Left cardiac atrium (tissue), 4 donors: ENCODE measurements around the gene ZBTB46. TPM values are rescaled to one million over a fixed set of nuclear protein-coding genes. Genes with fewer than 3 reads are reported as not detected.

Experiments
- ATAC-seq, 2 donors: fragments of 200-7000 bp; cut with Tn5 transposase; one replicate each; pipeline ENCODE4 v1.9.1; 2020; ENCODE audit warnings: mild to moderate bottlenecking in 2 of 2, moderate library complexity in 2 of 2
- DNase-seq: peaks from one replicate; pipeline ENCODE4 v3.0.0-alpha.2; 2020
- intact Hi-C, 2 donors: fragments of 100-400 bp; cut with DNase I; formaldehyde crosslinking; loops; one replicate each; pipeline versions ENCODE4 v1.14.1 to v1.15.1; 2022 to 2023
- total RNA-seq, 2 donors: library from RNA; stranded (reverse); fragmentation: NEBNext Ultra II Directional; extraction: Animal tissue kit (Norgen Biotek cat#: 25700); gene quantifications; one replicate each; pipeline ENCODE4 v1.2.1, GENCODE V29; 2021
- donor health status: DM: no; HTN: yes; CAD: no.
- donor health status: DM: no; HTN: yes; CAD: no; lungs with severe emphysema.
- donor health status: DM: yes; HTN: yes; CAD: no.
- donor health status: Dilated cardiomyopathy.

ZBTB46 gene
- total RNA-seq, 2 donors from 2014 or later = 12.7 to 17.0 TPM

GRCh38 chr20:63696628-63697356 is 134.3 kb downstream of the ZBTB46 start, which contains the start of gene TNFRSF6B:
Gene TNFRSF6B (plus strand): TSS chr20:63696652. CDS start chr20:63696768, 116 bp downstream.
- peak; percentile 2 to 3 for ATAC-seq
- peak; percentile 31 for DNase-seq
- intact Hi-C loops = no loop called here

- ATAC-seq (peak; percentile 7 to 27), DNase-seq (no peak)
- intact Hi-C loops = no loop called here
Observed at GRCh38 chr20:63696306-63696627, 134.8 kb downstream of the ZBTB46 start.

GRCh38 chr20:63695424-63696305 is 135.4 kb downstream of the ZBTB46 start:
- ATAC-seq = peak; percentile 5 to 56
- intact Hi-C loops = no loop called here

GRCh38 chr20:63694584-63695423 is 136.3 kb downstream of the ZBTB46 start:
- intact Hi-C loops = no loop called here
- no peak for DNase-seq
- no peak for ATAC-seq

More at GRCh38 chr20:63695424-63696305, 135.4 kb downstream of the ZBTB46 start:
- DNase-seq = peak; percentile 64

- DNase-seq (no peak), ATAC-seq (no peak)
- intact Hi-C loops = no loop called here
Observed at GRCh38 chr20:63693733-63694583, 137.1 kb downstream of the ZBTB46 start.

Other genes starting within 250 kb of the ZBTB46 start
- 1 to 10 TPM; 5.7 to 7.9 TPM for gene GMEB2, start 204.2 kb downstream of the ZBTB46 start, total RNA-seq
- 1 to 10 TPM; 6.9 to 8.4 TPM for gene STMN3, start 177.8 kb downstream of the ZBTB46 start, total RNA-seq
- 10 to 100 TPM; 13.5 to 17.3 TPM for gene RTEL1, start 173.0 kb downstream of the ZBTB46 start, total RNA-seq
- gene TNFRSF6B, start 134.6 kb downstream of the ZBTB46 start, total RNA-seq = 10 to 100 TPM in 1 of 2 donors, 1 to 10 TPM in 1; 1.4 to 10.1 TPM
- gene ARFRP1, start 123.3 kb downstream of the ZBTB46 start, total RNA-seq = 10 to 100 TPM; 36.8 to 44.9 TPM
- 10 to 100 TPM; 16.4 to 18.6 TPM for gene ZGPAT, start 123.2 kb downstream of the ZBTB46 start, total RNA-seq
- 1 to 10 TPM; 3.6 to 3.7 TPM for gene LIME1, start 94.6 kb downstream of the ZBTB46 start, total RNA-seq
- gene SLC2A4RG, start 91.5 kb downstream of the ZBTB46 start, total RNA-seq = 10 to 100 TPM; 47.9 to 71.0 TPM
- not detected for gene ABHD16B, start 30.2 kb upstream of the ZBTB46 start, total RNA-seq
- gene TPD52L2, start 34.0 kb upstream of the ZBTB46 start, total RNA-seq = 10 to 100 TPM; 67.5 to 68.7 TPM
- gene DNAJC5, start 63.9 kb upstream of the ZBTB46 start, total RNA-seq = 10 to 100 TPM; 41.9 to 53.4 TPM
- 10 to 100 TPM; 30.8 to 32.4 TPM for gene UCKL1, start 125.2 kb upstream of the ZBTB46 start, total RNA-seq
- 10 to 100 TPM; 11.7 to 14.5 TPM for gene ZNF512B, start 138.7 kb upstream of the ZBTB46 start, total RNA-seq
- gene SAMD10, start 148.4 kb upstream of the ZBTB46 start, total RNA-seq = 1 to 10 TPM; 2.7 to 3.8 TPM
- gene PRPF6, start 149.9 kb upstream of the ZBTB46 start, total RNA-seq = 10 to 100 TPM; 38.8 to 43.9 TPM
- 1 to 10 TPM in 1 of 2 donors, under 1 TPM in 1; 0.29 to 1.0 TPM for gene C20orf204, start 204.9 kb upstream of the ZBTB46 start, total RNA-seq
- 10 to 100 TPM; 39.4 to 83.4 TPM for gene SOX18, start 218.4 kb upstream of the ZBTB46 start, total RNA-seq
- gene TCEA2, start 231.9 kb upstream of the ZBTB46 start, total RNA-seq = 10 to 100 TPM; 44.7 to 46.4 TPM
- 1 to 10 TPM; 9.7 to 10.0 TPM for gene RGS19, start 248.3 kb upstream of the ZBTB46 start, total RNA-seq
- gene OPRL1, start 248.8 kb upstream of the ZBTB46 start, total RNA-seq = under 1 TPM; 0.71 to 0.97 TPM